Esophagus squamous epithelium (tissue), 5 donors: ENCODE results near the gene SLCO1B3. TPM values are rescaled to one million over a fixed set of nuclear protein-coding genes. Genes with fewer than 3 reads are reported as not detected.

Experiments used
- DNase-seq: peaks from one replicate; lab custom pipeline; 2025; lab: John Stamatoyannopoulos, UW
- H3K27ac ChIP-seq, 4 donors: fragments of 200-600 bp; sonication (generic); one replicate each; pipeline ENCODE4 v1.5.1; 2016 to 2019; ENCODE audit warnings: mild to moderate bottlenecking in 1 of 4
- H3K27me3 ChIP-seq, 4 donors: fragments of 200-600 bp; sonication (generic); 1 replicate in 3 of 4; 2 replicates in 1 of 4; pipeline versions ENCODE4 v1.5.1 to v1.6.0; 2017 to 2021; ENCODE audit warnings: antibody characterized with exemption in 1 of 4
- H3K36me3 ChIP-seq, 3 donors: fragments of 200-600 bp; sonication (generic); one replicate each; pipeline ENCODE4 v1.5.1; 2016 to 2019
- H3K4me1 ChIP-seq, 3 donors: fragments of 200-600 bp; sonication (generic); one replicate each; pipeline ENCODE4 v1.5.1; 2017 to 2019
- H3K4me3 ChIP-seq, 4 donors: fragments of 200-600 bp; sonication (generic); 1 replicate in 3 of 4; 2 replicates in 1 of 4; pipeline ENCODE4 v1.5.1; 2016 to 2019; ENCODE audit warnings: mild to moderate bottlenecking in 2 of 4, moderate library complexity in 1 of 4
- H3K9me3 ChIP-seq, 3 donors: fragments of 200-600 bp; sonication (generic); one replicate each; pipeline ENCODE4 v1.5.1; 2016 to 2019
- CTCF ChIP-seq, 6 experiments: fragments of 450-650 bp in 4 of 6; fragments of 200-600 bp in 2 of 6; sonication (generic) in 2 of 6; IDR thresholded peaks; one replicate each; pipeline ENCODE4 v1.5.1; 2016 to 2019; ENCODE audit warnings: antibody characterized with exemption in 6 of 6, mild to moderate bottlenecking in 4 of 6, moderate library complexity in 4 of 6
- POLR2A ChIP-seq, 4 donors: fragments of 450-650 bp; IDR thresholded peaks; one replicate each; pipeline ENCODE4 v1.6.1; 2017; ENCODE audit warnings: antibody characterized with exemption in 4 of 4, mild to moderate bottlenecking in 4 of 4, moderate library complexity in 3 of 4
- WGBS, 2 donors: methylation state at CpG; one replicate each; pipeline ENCODE4 v1.1.5; 2018; 5-methylcytosine and 5-hydroxymethylcytosine counted together
- intact Hi-C: fragments of 100-400 bp; cut with DNase I; formaldehyde crosslinking; loops from one replicate; pipeline ENCODE4 v1.15.0; 2022
- total RNA-seq, 4 donors: library from RNA; depleted of rRNA; stranded (reverse); fragments of >200 nt; gene quantifications; one replicate each; pipeline ENCODE4 v1.1.0, GENCODE V29; 2016
- donor health status: DM: yes; HTN: yes; CAD: no.

The SLCO1B3 gene
- total RNA-seq, 4 donors from 2014 or later, result 0.59 TPM; not detected in 3

- Histone ChIP-seq H3K27me3 (no peaks in the 10 kb centered on the region), H3K36me3 (no peaks in the 10 kb centered on the region), H3K4me3 (no peak overlapping the region), H3K9me3 (peaks cover 0 to 6% (median 0%) of the 10 kb centered on the region in 3 donors), H3K4me1 (no peaks in the 10 kb centered on the region), H3K27ac (no peak overlapping the region)
- no peak for DNase-seq
- TF ChIP-seq CTCF (IDR thresholded peaks at IDR 0.05) (no peak), POLR2A (IDR thresholded peaks at IDR 0.05) (no peak)
- 54 to 62% methylated on average over 1 of the region's 1 CpG for WGBS, 2 donors
- intact Hi-C loops, result no loop called here
Measured at GRCh38 chr12:20808521-20808920, 2.0 kb upstream of the SLCO1B3 start.

GRCh38 chr12:20815574-20815973 is 5.1 kb downstream of the SLCO1B3 start:
- Histone ChIP-seq H3K27me3 (no peaks in the 10 kb centered on the region), H3K4me1 (no peaks in the 10 kb centered on the region), H3K36me3 (no peaks in the 10 kb centered on the region), H3K27ac (no peak overlapping the region), H3K4me3 (no peak overlapping the region), H3K9me3 (no peaks in the 10 kb centered on the region)
- DNase-seq, result no peak
- 81 to 95% methylated on average over 2 of the region's 2 CpGs for WGBS, 2 donors
- intact Hi-C loops, result no loop called here
- TF ChIP-seq CTCF (IDR thresholded peaks at IDR 0.05), result no peak
- no peak for TF ChIP-seq POLR2A (IDR thresholded peaks at IDR 0.05)

GRCh38 chr12:20822415-20822814 is 11.9 kb downstream of the SLCO1B3 start:
- no peaks in the 10 kb centered on the region for H3K9me3 ChIP-seq
- H3K36me3 ChIP-seq, result no peaks in the 10 kb centered on the region
- no peak overlapping the region for H3K27ac ChIP-seq
- no peak overlapping the region for H3K4me3 ChIP-seq
- H3K4me1 ChIP-seq, result no peaks in the 10 kb centered on the region
- intact Hi-C loops, result no loop called here
- no peak for TF ChIP-seq CTCF (IDR thresholded peaks at IDR 0.05)
- TF ChIP-seq POLR2A (IDR thresholded peaks at IDR 0.05), result no peak
- WGBS, 2 donors, result 80 to 85% methylated on average over 6 of the region's 6 CpGs
- no peaks in the 10 kb centered on the region for H3K27me3 ChIP-seq
- no peak for DNase-seq

- no peak overlapping the region for H3K27ac ChIP-seq
- H3K4me1 ChIP-seq, result no peaks in the 10 kb centered on the region
- no peaks in the 10 kb centered on the region for H3K36me3 ChIP-seq
- TF ChIP-seq CTCF (IDR thresholded peaks at IDR 0.05) (no peak), POLR2A (IDR thresholded peaks at IDR 0.05) (no peak)
- no peak overlapping the region for H3K4me3 ChIP-seq
- H3K9me3 ChIP-seq, result no peaks in the 10 kb centered on the region
- no peaks in the 10 kb centered on the region for H3K27me3 ChIP-seq
- intact Hi-C loops, result no loop called here
- no peak for DNase-seq
- WGBS, 2 donors, result 63 to 67% methylated on average over 4 of the region's 4 CpGs
Measured at GRCh38 chr12:20822925-20823324, 12.4 kb downstream of the SLCO1B3 start.

GRCh38 chr12:20829919-20830318 is 19.4 kb downstream of the SLCO1B3 start:
- intact Hi-C loops, result no loop called here
- no peak overlapping the region for H3K27ac ChIP-seq
- no peaks in the 10 kb centered on the region for H3K36me3 ChIP-seq
- H3K4me1 ChIP-seq, result no peaks in the 10 kb centered on the region
- no peaks in the 10 kb centered on the region for H3K27me3 ChIP-seq
- H3K9me3 ChIP-seq, result no peaks in the 10 kb centered on the region
- DNase-seq, result no peak
- H3K4me3 ChIP-seq, result no peak overlapping the region
- 76 to 81% methylated on average over 3 of the region's 3 CpGs for WGBS, 2 donors
- TF ChIP-seq CTCF (IDR thresholded peaks at IDR 0.05) (no peak), POLR2A (IDR thresholded peaks at IDR 0.05) (no peak)
